Nephron (organoid): Measurements from ENCODE around the gene IFIT2.

Source experiments
- H3K27ac Mint-ChIP-seq, 3 experiments: 2 replicates each; pipeline ENCODE4 v1.8.0; 2020; ENCODE audit warnings: mixed read lengths in 3 of 3, mild to moderate bottlenecking in 2 of 3, moderate library complexity in 1 of 3
- H3K27me3 Mint-ChIP-seq: 2 replicates; pipeline ENCODE4 v1.8.0; 2021; ENCODE audit warnings: low read depth, mild to moderate bottlenecking, moderate library complexity, mixed read lengths
- H3K36me3 Mint-ChIP-seq: 2 replicates; pipeline ENCODE4 v1.8.0; 2020; ENCODE audit warnings: low read depth, mixed read lengths
- H3K4me1 Mint-ChIP-seq: 2 replicates; pipeline ENCODE4 v1.8.0; 2020; ENCODE audit warnings: mixed read lengths
- H3K4me3 Mint-ChIP-seq, 3 experiments: 2 replicates each; pipeline ENCODE4 v1.8.0; 2020; ENCODE audit warnings: mild to moderate bottlenecking in 3 of 3, mixed read lengths in 3 of 3, moderate library complexity in 2 of 3
- H3K9me3 Mint-ChIP-seq: 2 replicates; pipeline ENCODE4 v1.8.0; 2020; ENCODE audit warnings: mixed read lengths
- TF ChIP-seq, protein P1 (sequence below), 3 experiments: fragments of 200-600 bp; sonication (generic); IDR thresholded peaks; one replicate each; pipeline ENCODE4 v1.5.0; 2021; ENCODE audit warnings: antibody characterized with exemption in 3 of 3; ENCODE audit not compliant: unreplicated experiment in 3 of 3

Gene IFIT2

DNA sequence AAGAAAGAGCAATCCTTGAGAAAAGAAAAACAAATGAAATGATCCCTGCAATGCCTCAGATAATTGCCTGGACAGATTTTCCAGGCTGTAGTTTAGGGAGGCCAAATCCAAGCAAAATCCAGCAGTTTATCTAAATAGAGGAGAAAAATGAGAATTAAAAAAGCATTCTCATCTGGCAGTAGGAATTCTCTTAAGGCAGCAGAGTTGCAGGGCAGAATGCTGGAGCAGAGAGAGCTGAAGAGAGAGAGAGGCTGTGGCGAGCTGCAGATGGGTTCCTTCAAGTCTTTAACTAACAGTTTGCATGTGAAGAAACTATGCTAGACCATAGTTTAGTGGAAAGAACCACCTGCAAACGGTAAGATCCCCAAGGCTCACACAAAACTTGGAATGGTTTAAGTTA, 44.3 kb upstream of the IFIT2 start:
- Mint-ChIP-seq H3K27ac (peak overlapping the region in 2 of 3 experiments; percentile 63 to 79), H3K27me3 (no peaks in the 10 kb centered on the region), H3K36me3 (no peaks in the 10 kb centered on the region), H3K4me1 (peaks cover 28% of the 10 kb centered on the region), H3K4me3 (no peak overlapping the region), H3K9me3 (peaks cover 6% of the 10 kb centered on the region)
- TF ChIP-seq, protein P1, sequence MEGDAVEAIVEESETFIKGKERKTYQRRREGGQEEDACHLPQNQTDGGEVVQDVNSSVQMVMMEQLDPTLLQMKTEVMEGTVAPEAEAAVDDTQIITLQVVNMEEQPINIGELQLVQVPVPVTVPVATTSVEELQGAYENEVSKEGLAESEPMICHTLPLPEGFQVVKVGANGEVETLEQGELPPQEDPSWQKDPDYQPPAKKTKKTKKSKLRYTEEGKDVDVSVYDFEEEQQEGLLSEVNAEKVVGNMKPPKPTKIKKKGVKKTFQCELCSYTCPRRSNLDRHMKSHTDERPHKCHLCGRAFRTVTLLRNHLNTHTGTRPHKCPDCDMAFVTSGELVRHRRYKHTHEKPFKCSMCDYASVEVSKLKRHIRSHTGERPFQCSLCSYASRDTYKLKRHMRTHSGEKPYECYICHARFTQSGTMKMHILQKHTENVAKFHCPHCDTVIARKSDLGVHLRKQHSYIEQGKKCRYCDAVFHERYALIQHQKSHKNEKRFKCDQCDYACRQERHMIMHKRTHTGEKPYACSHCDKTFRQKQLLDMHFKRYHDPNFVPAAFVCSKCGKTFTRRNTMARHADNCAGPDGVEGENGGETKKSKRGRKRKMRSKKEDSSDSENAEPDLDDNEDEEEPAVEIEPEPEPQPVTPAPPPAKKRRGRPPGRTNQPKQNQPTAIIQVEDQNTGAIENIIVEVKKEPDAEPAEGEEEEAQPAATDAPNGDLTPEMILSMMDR (IDR thresholded peaks at IDR 0.05; ENCODE audit: unreplicated experiment in 3 of 3) = no peak

- Mint-ChIP-seq H3K27me3 (no peaks in the 10 kb centered on the region), H3K9me3 (peaks cover 6% of the 10 kb centered on the region), H3K27ac (no peak overlapping the region), H3K4me1 (peaks cover 38% of the 10 kb centered on the region), H3K36me3 (no peaks in the 10 kb centered on the region), H3K4me3 (no peak overlapping the region)
- TF ChIP-seq, protein P1 (IDR thresholded peaks at IDR 0.05; ENCODE audit: unreplicated experiment in 3 of 3) = no peak
Observed at GRCh38 chr10:89258881-89259280, 43.0 kb upstream of the IFIT2 start.

- Mint-ChIP-seq H3K36me3 (no peaks in the 10 kb centered on the region), H3K27ac (peak overlapping the region; percentile 57 to 87 (median 62))
Observed at GRCh38 chr10:89262086-89263051, 39.5 kb upstream of the IFIT2 start.

GRCh38 chr10:89263091-89263490, 38.8 kb upstream of the IFIT2 start:
- TF ChIP-seq, protein P1 (IDR thresholded peaks at IDR 0.05; ENCODE audit: unreplicated experiment in 3 of 3) = no peak
- no peaks in the 10 kb centered on the region for H3K9me3 Mint-ChIP-seq
- H3K4me1 Mint-ChIP-seq = peaks cover 49% of the 10 kb centered on the region
- H3K36me3 Mint-ChIP-seq = no peaks in the 10 kb centered on the region
- peak overlapping the region; percentile 57 to 87 (median 62) for H3K27ac Mint-ChIP-seq
- H3K4me3 Mint-ChIP-seq = no peak overlapping the region
- no peaks in the 10 kb centered on the region for H3K27me3 Mint-ChIP-seq

More at GRCh38 chr10:89262086-89263051, 39.5 kb upstream of the IFIT2 start:
- TF ChIP-seq, protein P1 (IDR thresholded peaks at IDR 0.05; ENCODE audit: unreplicated experiment in 3 of 3) = no peak
- no peaks in the 10 kb centered on the region for H3K9me3 Mint-ChIP-seq
- peaks cover 49% of the 10 kb centered on the region for H3K4me1 Mint-ChIP-seq
- H3K4me3 Mint-ChIP-seq = no peak overlapping the region
- no peaks in the 10 kb centered on the region for H3K27me3 Mint-ChIP-seq

GRCh38 chr10:89263531-89263930, 38.3 kb upstream of the IFIT2 start:
- TF ChIP-seq, protein P1 (IDR thresholded peaks at IDR 0.05; ENCODE audit: unreplicated experiment in 3 of 3) = no peak
- Mint-ChIP-seq H3K4me1 (peaks cover 49% of the 10 kb centered on the region), H3K9me3 (no peaks in the 10 kb centered on the region)

More at GRCh38 chr10:89263531-89263930, 38.3 kb upstream of the IFIT2 start:
- Mint-ChIP-seq H3K4me3 (no peak overlapping the region), H3K27me3 (no peaks in the 10 kb centered on the region), H3K36me3 (no peaks in the 10 kb centered on the region), H3K27ac (peak overlapping the region in 2 of 3 experiments; percentile 62 to 87)
